ENCODE results near the gene DAD1.
"Not testable (repeated sequence)": the region's sequence is repeated elsewhere in the genome, so short reads cannot be mapped to it uniquely, and the experiment has no call there.

The DAD1 gene

GRCh38 chr14:22556990-22557623 is 31.9 kb downstream of the DAD1 start:
- intact Hi-C loops (cut with DNase I): no loop called here
- DNase-seq: peak; percentile 62 to 93 (median 86)

DNA sequence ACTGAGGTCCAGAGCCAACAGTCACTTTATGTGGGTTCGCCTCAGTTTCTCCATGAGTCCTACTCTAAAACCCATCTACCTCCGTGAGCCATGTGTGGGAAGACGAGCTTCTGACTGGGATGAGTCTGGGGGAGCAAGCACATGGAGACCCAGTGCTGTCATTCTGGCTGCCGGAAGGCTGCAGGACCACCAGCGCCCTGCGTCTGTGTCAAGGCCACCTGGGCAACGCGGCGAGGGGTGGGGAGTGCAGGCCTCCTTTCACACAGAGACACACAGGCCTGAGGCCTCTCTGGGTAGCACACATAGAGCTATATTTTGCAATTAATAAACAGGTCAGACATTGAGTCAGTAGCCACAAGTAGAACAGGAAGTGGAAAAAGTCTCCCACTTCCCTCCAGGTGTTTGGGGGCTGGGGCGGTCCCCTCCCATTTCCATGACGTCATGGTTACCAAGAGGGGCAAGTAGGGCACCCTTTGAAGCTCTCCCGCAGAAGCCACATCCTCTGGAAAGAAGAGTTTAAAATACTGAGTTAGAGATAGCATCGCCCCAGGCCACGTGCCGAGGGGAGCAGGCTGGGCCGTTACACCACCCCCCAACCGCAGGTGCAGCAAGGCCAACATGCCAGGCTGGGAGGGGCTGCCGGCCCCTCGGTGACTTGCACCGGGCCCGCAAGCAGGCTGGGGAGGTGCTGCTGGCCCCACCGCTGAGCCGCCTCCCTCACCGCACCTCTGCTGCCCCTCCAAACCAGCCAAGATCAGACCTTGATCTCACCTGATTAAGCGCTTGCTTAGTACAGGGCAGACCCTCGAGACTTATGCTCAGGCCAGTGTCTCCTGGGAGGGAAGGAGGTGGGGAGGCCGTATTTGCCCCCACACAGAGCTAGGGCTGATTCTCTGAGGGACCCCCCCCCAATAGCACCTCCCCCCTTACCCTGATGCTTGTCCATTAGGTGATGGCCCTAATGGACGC is 32.7 kb downstream of the DAD1 start:
- intact Hi-C loops (cut with DNase I): no loop called here
- DNase-seq: peak in 1 of 42 donors; percentile 42

DNA sequence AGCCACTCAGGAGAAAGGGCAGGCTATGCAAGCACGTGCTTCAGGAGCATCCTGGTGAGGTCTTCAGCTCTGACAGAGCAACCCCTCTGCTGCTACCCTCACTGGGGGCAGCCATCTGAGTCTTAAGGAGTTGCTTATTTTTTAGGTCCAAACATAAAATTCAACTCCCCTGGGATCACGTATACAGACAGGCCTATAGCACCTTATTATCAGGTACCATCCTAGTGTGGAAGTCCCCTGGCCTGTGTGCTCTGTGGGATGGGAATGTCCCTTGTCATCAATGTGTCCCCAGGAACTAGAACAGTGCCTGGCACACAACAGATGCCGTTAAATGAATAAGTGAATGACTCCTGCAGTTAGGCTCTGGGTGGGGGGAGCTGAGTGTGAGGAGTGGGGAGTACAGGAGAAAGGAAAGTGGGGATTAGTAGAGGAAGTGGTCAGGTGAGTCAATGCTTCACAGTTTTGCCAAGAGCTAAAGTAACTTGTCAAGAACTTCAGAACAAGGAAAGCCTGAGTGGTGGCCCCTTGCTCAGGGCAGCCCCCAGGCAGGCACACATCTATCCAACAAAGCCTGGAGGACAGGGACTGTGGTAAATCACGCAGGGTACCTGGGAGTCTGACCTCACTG is 33.5 kb downstream of the DAD1 start:
- no peak for DNase-seq

GRCh38 chr14:22554498-22555383 is 34.3 kb downstream of the DAD1 start:
- DNase-seq: no peak
- intact Hi-C loops (cut with DNase I): no loop called here

More for the DNA sequence above, 33.5 kb downstream of the DAD1 start:
- intact Hi-C loops (cut with DNase I): no loop called here

DNA sequence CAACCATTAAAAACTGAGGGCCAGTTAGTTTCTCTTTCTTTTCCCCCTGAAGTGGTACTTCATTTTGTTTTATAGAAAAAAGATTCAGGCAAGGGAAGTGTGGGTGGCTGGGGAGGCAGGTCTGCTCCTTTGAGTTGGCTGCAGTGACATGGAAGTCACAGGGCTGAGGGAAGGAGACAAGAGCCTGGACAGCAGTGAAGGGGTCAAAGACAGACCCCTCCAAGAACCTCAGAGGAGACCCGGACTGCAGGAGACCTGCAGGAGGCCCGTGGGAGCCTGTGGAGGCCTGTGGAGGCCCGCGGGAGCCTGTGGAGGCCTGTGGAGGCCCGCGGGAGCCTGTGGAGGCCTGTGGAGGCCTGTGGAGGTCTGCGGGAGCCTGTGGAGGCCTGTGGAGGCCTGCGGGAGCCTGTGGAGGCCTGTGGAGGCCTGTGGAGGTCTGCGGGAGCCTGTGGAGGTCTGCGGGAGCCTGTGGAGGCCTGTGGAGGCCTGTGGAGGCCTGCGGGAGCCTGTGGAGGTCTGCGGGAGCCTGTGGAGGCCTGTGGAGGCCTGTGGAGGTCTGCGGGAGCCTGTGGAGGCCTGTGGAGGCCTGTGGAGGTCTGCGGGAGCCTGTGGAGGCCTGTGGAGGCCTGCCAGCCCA is 35.0 kb downstream of the DAD1 start:
- intact Hi-C loops (cut with DNase I); DNase-seq: not testable (repeated sequence)

- intact Hi-C loops (cut with DNase I): no loop called here
- DNase-seq: no peak
These were observed 35.6 kb downstream of the DAD1 start for GRCh38 chr14:22553445-22553844.

DNA sequence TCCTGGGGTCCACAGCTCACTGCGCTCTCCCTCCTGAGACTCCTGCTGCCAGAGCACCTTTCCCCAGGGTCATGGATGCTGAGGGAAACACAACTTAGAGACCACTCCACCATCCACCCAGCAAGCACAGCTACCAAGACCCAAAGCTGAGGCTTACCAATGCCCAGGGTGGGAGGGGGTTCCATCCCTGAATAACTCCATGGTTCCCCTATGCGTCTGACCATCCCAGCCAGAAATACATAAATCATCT is 36.3 kb downstream of the DAD1 start:
- intact Hi-C loops (cut with DNase I): no loop called here
- no peak for DNase-seq

DNA sequence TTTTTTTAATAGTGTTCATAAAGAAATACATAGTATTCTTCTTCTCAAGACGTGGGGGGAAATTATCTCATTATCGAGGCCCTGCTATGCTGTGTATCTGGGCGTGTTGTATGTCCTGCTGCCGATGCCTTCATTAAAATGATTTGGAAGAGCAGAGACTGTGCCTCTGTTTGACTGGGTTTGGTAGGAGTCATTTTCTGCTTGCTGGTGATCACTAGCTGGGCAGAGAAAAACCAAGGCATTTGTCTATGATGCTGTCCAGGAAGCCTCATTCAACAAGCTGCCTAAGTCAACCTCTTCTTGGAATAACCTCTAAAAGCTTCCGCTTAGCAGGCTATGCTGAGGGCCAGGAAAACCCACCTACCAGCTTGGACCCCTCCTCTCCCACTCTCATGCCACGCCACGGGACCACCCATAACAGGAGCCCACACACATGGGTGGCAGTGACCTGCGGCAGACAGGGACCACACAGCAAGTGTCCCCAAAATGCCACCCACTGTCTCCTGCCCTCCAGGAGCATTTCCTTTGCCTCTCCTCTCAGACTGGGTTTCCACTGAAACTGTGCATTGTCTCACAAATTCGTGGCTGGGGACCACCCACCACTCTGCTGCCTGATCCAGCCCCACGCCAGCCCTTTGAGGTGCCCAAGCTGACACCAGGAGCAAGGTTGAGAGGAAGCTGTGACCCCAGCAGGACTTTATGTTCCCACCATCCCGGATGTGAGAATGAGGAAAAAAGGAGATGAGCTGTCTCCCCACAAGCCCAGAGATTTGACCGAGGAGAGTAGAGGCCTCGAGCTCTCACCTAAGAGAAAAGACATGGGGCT is 36.8 kb downstream of the DAD1 start:
- intact Hi-C loops (cut with DNase I): no loop called here
- DNase-seq: peak in 1 of 42 donors; percentile 14

DNA sequence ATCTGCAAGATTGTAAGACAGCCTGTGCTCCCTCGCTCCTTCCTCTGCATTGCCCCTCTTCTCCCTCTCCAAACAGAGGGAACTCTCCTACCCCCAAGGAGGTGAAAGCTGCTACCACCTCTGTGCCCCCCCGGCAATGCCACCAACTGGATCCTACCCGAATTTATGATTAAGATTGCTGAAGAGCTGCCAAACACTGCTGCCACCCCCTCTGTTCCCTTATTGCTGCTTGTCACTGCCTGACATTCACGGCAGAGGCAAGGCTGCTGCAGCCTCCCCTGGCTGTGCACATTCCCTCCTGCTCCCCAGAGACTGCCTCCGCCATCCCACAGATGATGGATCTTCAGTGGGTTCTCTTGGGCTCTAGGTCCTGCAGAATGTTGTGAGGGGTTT is 37.4 kb downstream of the DAD1 start:
- intact Hi-C loops (cut with DNase I): no loop called here
- peak; percentile 36 to 93 (median 72) for DNase-seq

DNA sequence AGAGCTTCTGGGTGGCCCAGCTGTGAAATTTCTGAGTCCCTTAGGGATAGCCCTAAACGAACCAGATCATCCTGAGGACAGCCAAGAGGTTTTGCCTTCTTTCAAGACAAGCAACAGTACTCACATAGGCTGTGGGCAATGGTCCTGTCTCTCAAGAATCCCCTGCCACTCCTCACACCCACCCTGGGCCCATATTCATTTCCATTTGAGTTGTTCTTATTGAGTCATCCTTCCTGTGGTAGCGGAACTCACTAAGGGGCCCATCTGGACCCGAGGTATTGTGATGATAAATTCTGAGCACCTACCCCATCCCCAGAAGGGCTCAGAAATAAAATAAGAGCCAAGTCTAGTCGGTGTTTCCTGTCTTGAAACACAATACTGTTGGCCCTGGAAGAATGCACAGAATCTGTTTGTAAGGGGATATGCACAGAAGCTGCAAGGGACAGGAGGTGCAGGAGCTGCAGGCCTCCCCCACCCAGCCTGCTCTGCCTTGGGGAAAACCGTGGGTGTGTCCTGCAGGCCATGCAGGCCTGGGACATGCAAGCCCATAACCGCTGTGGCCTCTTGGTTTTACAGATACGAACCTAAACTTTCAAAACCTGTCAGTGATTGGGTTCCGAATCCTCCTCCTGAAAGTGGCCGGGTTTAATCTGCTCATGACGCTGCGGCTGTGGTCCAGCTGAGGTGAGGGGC is 38.9 kb downstream of the DAD1 start:
- intact Hi-C loops (cut with DNase I): no loop called here
- no peak for DNase-seq

DNA sequence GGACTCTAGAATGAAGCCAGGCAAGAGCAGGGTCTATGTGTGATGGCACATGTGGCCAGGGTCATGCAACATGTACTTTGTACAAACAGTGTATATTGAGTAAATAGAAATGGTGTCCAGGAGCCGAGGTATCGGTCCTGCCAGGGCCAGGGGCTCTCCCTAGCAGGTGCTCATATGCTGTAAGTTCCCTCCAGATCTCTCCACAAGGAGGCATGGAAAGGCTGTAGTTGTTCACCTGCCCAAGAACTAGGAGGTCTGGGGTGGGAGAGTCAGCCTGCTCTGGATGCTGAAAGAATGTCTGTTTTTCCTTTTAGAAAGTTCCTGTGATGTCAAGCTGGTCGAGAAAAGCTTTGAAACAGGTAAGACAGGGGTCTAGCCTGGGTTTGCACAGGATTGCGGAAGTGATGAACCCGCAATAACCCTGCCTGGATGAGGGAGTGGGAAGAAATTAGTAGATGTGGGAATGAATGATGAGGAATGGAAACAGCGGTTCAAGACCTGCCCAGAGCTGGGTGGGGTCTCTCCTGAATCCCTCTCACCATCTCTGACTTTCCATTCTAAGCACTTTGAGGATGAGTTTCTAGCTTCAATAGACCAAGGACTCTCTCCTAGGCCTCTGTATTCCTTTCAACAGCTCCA is 39.6 kb downstream of the DAD1 start:
- DNase-seq: no peak
- intact Hi-C loops (cut with DNase I): no loop called here

DNA sequence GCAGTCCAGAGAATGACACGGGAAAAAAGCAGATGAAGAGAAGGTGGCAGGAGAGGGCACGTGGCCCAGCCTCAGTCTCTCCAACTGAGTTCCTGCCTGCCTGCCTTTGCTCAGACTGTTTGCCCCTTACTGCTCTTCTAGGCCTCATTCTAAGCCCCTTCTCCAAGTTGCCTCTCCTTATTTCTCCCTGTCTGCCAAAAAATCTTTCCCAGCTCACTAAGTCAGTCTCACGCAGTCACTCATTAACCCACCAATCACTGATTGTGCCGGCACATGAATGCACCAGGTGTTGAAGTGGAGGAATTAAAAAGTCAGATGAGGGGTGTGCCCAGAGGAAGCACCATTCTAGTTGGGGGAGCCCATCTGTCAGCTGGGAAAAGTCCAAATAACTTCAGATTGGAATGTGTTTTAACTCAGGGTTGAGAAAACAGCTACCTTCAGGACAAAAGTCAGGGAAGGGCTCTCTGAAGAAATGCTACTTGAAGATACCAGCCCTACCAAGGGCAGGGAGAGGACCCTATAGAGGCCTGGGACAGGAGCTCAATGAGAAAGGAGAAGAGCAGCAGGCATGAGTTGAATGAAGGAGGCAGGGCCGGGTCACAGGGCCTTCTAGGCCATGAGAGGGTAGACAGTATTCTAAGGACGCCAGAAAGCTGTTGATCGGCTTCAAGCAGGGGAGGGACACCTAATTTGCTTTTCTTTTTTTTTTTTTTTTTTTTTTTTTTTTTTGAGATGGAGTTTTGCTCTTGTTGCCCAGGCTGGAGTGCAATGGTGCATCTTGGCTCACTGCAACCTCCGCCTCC is 40.9 kb downstream of the DAD1 start:
- intact Hi-C loops (cut with DNase I): no loop called here
- no peak for DNase-seq

DNA sequence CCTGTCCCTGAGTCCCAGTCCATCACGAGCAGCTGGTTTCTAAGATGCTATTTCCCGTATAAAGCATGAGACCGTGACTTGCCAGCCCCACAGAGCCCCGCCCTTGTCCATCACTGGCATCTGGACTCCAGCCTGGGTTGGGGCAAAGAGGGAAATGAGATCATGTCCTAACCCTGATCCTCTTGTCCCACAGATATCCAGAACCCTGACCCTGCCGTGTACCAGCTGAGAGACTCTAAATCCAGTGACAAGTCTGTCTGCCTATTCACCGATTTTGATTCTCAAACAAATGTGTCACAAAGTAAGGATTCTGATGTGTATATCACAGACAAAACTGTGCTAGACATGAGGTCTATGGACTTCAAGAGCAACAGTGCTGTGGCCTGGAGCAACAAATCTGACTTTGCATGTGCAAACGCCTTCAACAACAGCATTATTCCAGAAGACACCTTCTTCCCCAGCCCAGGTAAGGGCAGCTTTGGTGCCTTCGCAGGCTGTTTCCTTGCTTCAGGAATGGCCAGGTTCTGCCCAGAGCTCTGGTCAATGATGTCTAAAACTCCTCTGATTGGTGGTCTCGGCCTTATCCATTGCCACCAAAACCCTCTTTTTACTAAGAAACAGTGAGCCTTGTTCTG is 41.6 kb downstream of the DAD1 start:
- intact Hi-C loops (cut with DNase I): no loop called here
- no peak for DNase-seq

- no peak for DNase-seq
- intact Hi-C loops (cut with DNase I): no loop called here
These were observed 42.3 kb downstream of the DAD1 start for GRCh38 chr14:22546722-22547071.

GRCh38 chr14:22545842-22546721 is 42.9 kb downstream of the DAD1 start:
- intact Hi-C loops (cut with DNase I): no loop called here
- DNase-seq: no peak
